ENCODE measurements around the gene DNM1.

- TF ChIP-seq ZNF274 (IDR thresholded peaks at IDR 0.05; ENCODE audit: low read depth, low read length), result no peak
- TF ChIP-seq SUZ12 (IDR thresholded peaks at IDR 0.05; ENCODE audit: extremely low read depth, insufficient read depth, insufficient read length), result no peak
Measured at GRCh38 chr9:128265348-128265847, 62.2 kb downstream of the DNM1 start.
